HepG2 (cell line): ENCODE data around the gene HMGN4. TPM values are rescaled to one million over a fixed set of nuclear protein-coding genes. Genes with fewer than 3 reads are reported as not detected.

ENCODE experiments used
- DMAP1 ChIP-seq: IDR thresholded peaks from 2 replicates; pipeline ENCODE4 v1.6.1; 2016
- ETV5 ChIP-seq: IDR thresholded peaks from 2 replicates; pipeline ENCODE4 v1.6.1; 2018; ENCODE audit warnings: missing biosample characterization, missing genetic modification reagents, inconsistent platforms, borderline replicate concordance
- HMG20B ChIP-seq: conservative IDR thresholded peaks from 2 replicates; pipeline ENCODE4 v1.6.1; 2016; ENCODE audit warnings: missing genetic modification reagents, missing compliant biosample characterization
- HNF4A ChIP-seq: sonication (generic); formaldehyde crosslinking; IDR thresholded peaks from 2 replicates; pipeline ENCODE4 v1.4.0; 2020; ENCODE audit warnings: missing genetic modification reagents
- NFYB ChIP-seq: sonication (generic); formaldehyde crosslinking; IDR thresholded peaks from 2 replicates; pipeline ENCODE4 v1.4.0; 2020; ENCODE audit warnings: missing genetic modification reagents
- RBFOX2 ChIP-seq: fragments of 200-400 bp; formaldehyde crosslinking; IDR thresholded peaks from 2 replicates; pipeline ENCODE4 v1.6.1; 2017; ENCODE audit warnings: low read depth, mild to moderate bottlenecking, low read length
- RBM22 ChIP-seq: fragments of 200-400 bp; formaldehyde crosslinking; optimal IDR thresholded peaks from 2 replicates; pipeline ENCODE3; 2017; ENCODE audit warnings: mild to moderate bottlenecking, low read length, moderate library complexity
- SOX5 ChIP-seq: IDR thresholded peaks from 2 replicates; pipeline ENCODE4 v1.6.1; 2016; ENCODE audit warnings: borderline replicate concordance
- SP140L ChIP-seq: sonication (generic); formaldehyde crosslinking; IDR thresholded peaks from 2 replicates; pipeline ENCODE4 v1.4.0; 2020; ENCODE audit warnings: missing genetic modification reagents, borderline replicate concordance
- TAF15 ChIP-seq: fragments of 200-400 bp; formaldehyde crosslinking; IDR thresholded peaks from one replicate; pipeline ENCODE4 v1.6.1; 2018; ENCODE audit warnings: mild to moderate bottlenecking, low read depth, low read length; ENCODE audit not compliant: poor library complexity, severe bottlenecking
- ZNF501 ChIP-seq: sonication (generic); formaldehyde crosslinking; IDR thresholded peaks from 2 replicates; pipeline ENCODE4 v1.5.1; 2020; ENCODE audit warnings: mild to moderate bottlenecking, moderate library complexity, missing genetic modification reagents
- ZNF629 ChIP-seq: sonication (generic); formaldehyde crosslinking; conservative IDR thresholded peaks from 2 replicates; pipeline ENCODE4 v1.5.0; 2020; ENCODE audit warnings: missing genetic modification reagents
- ZNF678 ChIP-seq: sonication (generic); formaldehyde crosslinking; IDR thresholded peaks from 2 replicates; pipeline ENCODE4 v1.4.0; 2020; ENCODE audit warnings: mild to moderate bottlenecking, missing genetic modification reagents
- polyA plus RNA-seq, 8 experiments: library from polyadenylated mRNA; depleted of rRNA in 3 of 8; stranded (reverse) in 7 of 8; unstranded in 1 of 8; fragments of >200 nt; fragmentation: Illumina TruSeq in 4 of 8; extraction: Trizol in 4 of 8; gene quantifications; 2 replicates each; pipeline versions ENCODE4 v1.2.1 to v1.2.3, GENCODE V29; 2011 to 2016; ENCODE audit warnings: low read depth in 4 of 8, missing spikeins in 1 of 8, mixed read lengths in 1 of 8; ENCODE audit not compliant: insufficient read depth in 1 of 8
- total RNA-seq, 5 experiments: library from RNA; depleted of rRNA; stranded (reverse); fragments of >200 nt; fragmentation: Illumina TruSeq; extraction: Trizol; gene quantifications; 2 replicates each; pipeline ENCODE4 v1.2.3, GENCODE V29; 2016; ENCODE audit warnings: low read depth in 1 of 5
- TF ChIP-seq, protein P1 (sequence below): sonication (generic); formaldehyde crosslinking; IDR thresholded peaks from one replicate; pipeline ENCODE4 v1.5.1; 2020; ENCODE audit warnings: mild to moderate bottlenecking, missing genetic modification reagents; ENCODE audit errors: not compliant biosample characterization
- TF ChIP-seq, protein P2 (sequence below): sonication (generic); formaldehyde crosslinking; IDR thresholded peaks from 2 replicates; pipeline ENCODE4 v1.4.0; 2020; ENCODE audit warnings: low read depth, mild to moderate bottlenecking, missing genetic modification reagents
- TF ChIP-seq, protein P3 (sequence below): sonication (generic); formaldehyde crosslinking; IDR thresholded peaks from 2 replicates; pipeline ENCODE4 v1.4.0; 2020; ENCODE audit warnings: missing genetic modification reagents
- TF ChIP-seq, protein P4 (sequence below): sonication (generic); formaldehyde crosslinking; IDR thresholded peaks from 2 replicates; pipeline ENCODE4 v1.5.1; 2020; ENCODE audit warnings: missing genetic modification reagents, mild to moderate bottlenecking, borderline replicate concordance

Gene HMGN4
- total and polyA plus RNA-seq, 2 of the 13 experiments (the other 11 are each of a cell fraction or from before 2014, with no cell fraction given): 39.9 to 52.1 TPM

DNA sequence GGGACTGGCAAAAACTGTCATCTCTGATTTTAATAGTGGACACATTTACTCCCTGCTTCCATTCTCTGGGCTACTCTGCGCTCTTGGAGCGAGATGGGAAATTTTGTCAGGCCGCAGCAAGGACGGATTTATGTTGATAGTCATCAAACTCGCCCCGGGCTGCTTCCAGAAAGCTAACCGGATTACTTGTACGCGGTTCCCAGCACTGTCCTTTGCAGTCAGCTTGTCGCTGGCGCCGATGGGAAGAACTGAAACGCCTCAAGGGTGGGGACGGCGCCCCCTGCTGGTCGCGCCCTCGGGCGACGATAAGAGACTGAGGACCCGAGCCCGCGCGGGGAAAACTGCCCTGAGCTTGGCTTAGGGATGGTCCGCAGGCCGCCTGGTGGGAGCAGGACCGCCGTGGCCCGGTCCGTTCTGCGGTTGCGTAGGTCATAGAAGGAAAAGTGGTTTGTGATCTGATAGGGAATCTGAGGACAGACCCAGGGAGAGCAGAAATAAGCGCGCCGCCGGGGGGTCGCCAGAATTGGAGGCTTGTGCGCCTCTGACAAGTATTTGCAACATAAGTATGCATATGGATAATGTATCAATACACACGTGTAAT lies 57.6 kb downstream of the HMGN4 start (continued):
- TF ChIP-seq, protein P1, sequence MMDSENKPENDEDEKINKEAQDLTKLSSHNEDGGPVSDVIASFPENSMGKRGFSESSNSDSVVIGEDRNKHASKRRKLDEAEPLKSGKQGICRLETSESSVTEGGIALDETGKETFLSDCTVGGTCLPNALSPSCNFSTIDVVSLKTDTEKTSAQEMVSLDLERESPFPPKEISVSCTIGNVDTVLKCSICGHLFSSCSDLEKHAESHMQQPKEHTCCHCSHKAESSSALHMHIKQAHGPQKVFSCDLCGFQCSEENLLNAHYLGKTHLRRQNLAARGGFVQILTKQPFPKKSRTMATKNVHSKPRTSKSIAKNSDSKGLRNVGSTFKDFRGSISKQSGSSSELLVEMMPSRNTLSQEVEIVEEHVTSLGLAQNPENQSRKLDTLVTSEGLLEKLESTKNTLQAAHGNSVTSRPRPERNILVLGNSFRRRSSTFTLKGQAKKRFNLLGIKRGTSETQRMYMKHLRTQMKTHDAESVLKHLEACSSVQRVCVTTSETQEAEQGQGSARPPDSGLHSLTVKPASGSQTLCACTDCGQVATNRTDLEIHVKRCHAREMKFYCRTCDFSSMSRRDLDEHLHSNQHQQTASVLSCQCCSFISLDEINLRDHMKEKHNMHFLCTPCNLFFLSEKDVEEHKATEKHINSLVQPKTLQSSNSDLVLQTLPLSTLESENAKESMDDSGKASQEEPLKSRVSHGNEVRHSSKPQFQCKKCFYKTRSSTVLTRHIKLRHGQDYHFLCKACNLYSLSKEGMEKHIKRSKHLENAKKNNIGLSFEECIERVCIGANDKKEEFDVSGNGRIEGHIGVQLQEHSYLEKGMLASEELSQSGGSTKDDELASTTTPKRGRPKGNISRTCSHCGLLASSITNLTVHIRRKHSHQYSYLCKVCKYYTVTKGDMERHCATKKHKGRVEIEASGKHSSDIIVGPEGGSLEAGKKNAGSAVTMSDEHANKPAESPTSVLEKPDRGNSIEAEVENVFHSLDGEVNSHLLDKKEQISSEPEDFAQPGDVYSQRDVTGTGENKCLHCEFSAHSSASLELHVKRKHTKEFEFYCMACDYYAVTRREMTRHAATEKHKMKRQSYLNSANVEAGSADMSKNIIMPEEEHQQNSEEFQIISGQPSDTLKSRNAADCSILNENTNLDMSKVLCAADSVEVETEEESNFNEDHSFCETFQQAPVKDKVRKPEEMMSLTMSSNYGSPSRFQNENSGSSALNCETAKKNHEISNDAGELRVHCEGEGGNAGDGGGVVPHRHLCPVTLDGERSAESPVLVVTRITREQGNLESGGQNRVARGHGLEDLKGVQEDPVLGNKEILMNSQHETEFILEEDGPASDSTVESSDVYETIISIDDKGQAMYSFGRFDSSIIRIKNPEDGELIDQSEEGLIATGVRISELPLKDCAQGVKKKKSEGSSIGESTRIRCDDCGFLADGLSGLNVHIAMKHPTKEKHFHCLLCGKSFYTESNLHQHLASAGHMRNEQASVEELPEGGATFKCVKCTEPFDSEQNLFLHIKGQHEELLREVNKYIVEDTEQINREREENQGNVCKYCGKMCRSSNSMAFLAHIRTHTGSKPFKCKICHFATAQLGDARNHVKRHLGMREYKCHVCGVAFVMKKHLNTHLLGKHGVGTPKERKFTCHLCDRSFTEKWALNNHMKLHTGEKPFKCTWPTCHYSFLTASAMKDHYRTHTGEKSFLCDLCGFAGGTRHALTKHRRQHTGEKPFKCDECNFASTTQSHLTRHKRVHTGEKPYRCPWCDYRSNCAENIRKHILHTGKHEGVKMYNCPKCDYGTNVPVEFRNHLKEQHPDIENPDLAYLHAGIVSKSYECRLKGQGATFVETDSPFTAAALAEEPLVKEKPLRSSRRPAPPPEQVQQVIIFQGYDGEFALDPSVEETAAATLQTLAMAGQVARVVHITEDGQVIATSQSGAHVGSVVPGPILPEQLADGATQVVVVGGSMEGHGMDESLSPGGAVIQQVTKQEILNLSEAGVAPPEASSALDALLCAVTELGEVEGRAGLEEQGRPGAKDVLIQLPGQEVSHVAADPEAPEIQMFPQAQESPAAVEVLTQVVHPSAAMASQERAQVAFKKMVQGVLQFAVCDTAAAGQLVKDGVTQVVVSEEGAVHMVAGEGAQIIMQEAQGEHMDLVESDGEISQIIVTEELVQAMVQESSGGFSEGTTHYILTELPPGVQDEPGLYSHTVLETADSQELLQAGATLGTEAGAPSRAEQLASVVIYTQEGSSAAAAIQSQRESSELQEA (CRISPR knock-in tag): no peak
- TF ChIP-seq HNF4A (CRISPR knock-in tag) (peak; percentile 38; the same call in 1 of the 2 replicates), SP140L (CRISPR knock-in tag) (no peak), ZNF629 (peak; percentile 57; the same call in 1 of the 2 replicates), TAF15 (no peak), ZNF678 (CRISPR knock-in tag) (no peak), DMAP1 (0 out of 2 replicates have a peak, but pooled peaks have one; percentile 57), RBM22 (no peak), RBFOX2 (0 out of 2 replicates have a peak, but pooled peaks have one; percentile 31), SOX5 (CRISPR knock-in tag) (peak; percentile 71; the same call in 1 of the 2 replicates), ZNF501 (CRISPR knock-in tag) (peak; percentile 78), ETV5 (peak; percentile 34; the same call in 1 of the 2 replicates), HMG20B (CRISPR knock-in tag) (0 out of 2 replicates have a peak, but pooled peaks have one; percentile 44), NFYB (CRISPR knock-in tag) (peak; percentile 28; the same call in 1 of the 2 replicates)
- TF ChIP-seq, protein P2, sequence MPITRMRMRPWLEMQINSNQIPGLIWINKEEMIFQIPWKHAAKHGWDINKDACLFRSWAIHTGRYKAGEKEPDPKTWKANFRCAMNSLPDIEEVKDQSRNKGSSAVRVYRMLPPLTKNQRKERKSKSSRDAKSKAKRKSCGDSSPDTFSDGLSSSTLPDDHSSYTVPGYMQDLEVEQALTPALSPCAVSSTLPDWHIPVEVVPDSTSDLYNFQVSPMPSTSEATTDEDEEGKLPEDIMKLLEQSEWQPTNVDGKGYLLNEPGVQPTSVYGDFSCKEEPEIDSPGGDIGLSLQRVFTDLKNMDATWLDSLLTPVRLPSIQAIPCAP: no peak
- TF ChIP-seq, protein P3, sequence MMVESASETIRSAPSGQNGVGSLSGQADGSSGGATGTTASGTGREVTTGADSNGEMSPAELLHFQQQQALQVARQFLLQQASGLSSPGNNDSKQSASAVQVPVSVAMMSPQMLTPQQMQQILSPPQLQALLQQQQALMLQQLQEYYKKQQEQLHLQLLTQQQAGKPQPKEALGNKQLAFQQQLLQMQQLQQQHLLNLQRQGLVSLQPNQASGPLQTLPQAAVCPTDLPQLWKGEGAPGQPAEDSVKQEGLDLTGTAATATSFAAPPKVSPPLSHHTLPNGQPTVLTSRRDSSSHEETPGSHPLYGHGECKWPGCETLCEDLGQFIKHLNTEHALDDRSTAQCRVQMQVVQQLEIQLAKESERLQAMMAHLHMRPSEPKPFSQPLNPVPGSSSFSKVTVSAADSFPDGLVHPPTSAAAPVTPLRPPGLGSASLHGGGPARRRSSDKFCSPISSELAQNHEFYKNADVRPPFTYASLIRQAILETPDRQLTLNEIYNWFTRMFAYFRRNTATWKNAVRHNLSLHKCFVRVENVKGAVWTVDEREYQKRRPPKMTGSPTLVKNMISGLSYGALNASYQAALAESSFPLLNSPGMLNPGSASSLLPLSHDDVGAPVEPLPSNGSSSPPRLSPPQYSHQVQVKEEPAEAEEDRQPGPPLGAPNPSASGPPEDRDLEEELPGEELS: 0 out of 2 replicates have a peak, but pooled peaks have one; percentile 37
- TF ChIP-seq, protein P4, sequence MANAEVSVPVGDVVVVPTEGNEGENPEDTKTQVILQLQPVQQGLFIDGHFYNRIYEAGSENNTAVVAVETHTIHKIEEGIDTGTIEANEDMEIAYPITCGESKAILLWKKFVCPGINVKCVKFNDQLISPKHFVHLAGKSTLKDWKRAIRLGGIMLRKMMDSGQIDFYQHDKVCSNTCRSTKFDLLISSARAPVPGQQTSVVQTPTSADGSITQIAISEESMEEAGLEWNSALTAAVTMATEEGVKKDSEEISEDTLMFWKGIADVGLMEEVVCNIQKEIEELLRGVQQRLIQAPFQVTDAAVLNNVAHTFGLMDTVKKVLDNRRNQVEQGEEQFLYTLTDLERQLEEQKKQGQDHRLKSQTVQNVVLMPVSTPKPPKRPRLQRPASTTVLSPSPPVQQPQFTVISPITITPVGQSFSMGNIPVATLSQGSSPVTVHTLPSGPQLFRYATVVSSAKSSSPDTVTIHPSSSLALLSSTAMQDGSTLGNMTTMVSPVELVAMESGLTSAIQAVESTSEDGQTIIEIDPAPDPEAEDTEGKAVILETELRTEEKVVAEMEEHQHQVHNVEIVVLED: no peak
